Measurements from ENCODE around the gene CCT6A.
"Not testable (repeated sequence)": the region's sequence is repeated elsewhere in the genome, so short reads cannot be mapped to it uniquely, and the experiment has no call there.

The CCT6A gene

GRCh38 chr7:56051339-56052191 lies at the start of gene CCT6A, which contains the start of gene PSPH:
TSS of gene CCT6A (plus strand) at chr7:56051765. CDS start at chr7:56051849, 84 bp downstream.
TSS of gene PSPH (minus strand) at chr7:56051444. CDS start at chr7:56021212, 30,232 bp downstream.
- DNase-seq = peak; percentile 98

- no peak for DNase-seq
Measured at GRCh38 chr7:56003749-56004148, 47.8 kb upstream of the CCT6A start.

GRCh38 chr7:56007167-56007652 lies 44.4 kb upstream of the CCT6A start:
- DNase-seq = no peak

- no peak for DNase-seq
Measured at GRCh38 chr7:56007891-56008290, 43.7 kb upstream of the CCT6A start.

- DNase-seq = peak; percentile 13
Measured at GRCh38 chr7:56009695-56010094, 41.9 kb upstream of the CCT6A start.

GRCh38 chr7:56017015-56017414 lies 34.5 kb upstream of the CCT6A start:
- DNase-seq = not testable (repeated sequence)

- no peak for DNase-seq
Measured at GRCh38 chr7:56019501-56019900, 32.1 kb upstream of the CCT6A start.

- DNase-seq = no peak
Measured at GRCh38 chr7:56023500-56023899, 28.1 kb upstream of the CCT6A start.

- peak; percentile 49 for DNase-seq
Measured at GRCh38 chr7:56026538-56026937, 25.0 kb upstream of the CCT6A start.

- no peak for DNase-seq
Measured at GRCh38 chr7:56028942-56029630, 22.5 kb upstream of the CCT6A start.

GRCh38 chr7:56030340-56030739 lies 21.2 kb upstream of the CCT6A start:
- DNase-seq = no peak

- DNase-seq = not testable (repeated sequence)
Measured at GRCh38 chr7:56031556-56031955, 20.0 kb upstream of the CCT6A start.

- not testable (repeated sequence) for DNase-seq
Measured at GRCh38 chr7:56032578-56032977, 19.0 kb upstream of the CCT6A start.

GRCh38 chr7:56033671-56034432 lies 17.7 kb upstream of the CCT6A start:
- DNase-seq = peak; percentile 64

- no peak for DNase-seq
Measured at GRCh38 chr7:56040730-56041129, 10.8 kb upstream of the CCT6A start.

- not testable (repeated sequence) for DNase-seq
Measured at GRCh38 chr7:56045758-56046157, 5.8 kb upstream of the CCT6A start.

- DNase-seq = no peak
Measured at GRCh38 chr7:56046721-56047445, 4.7 kb upstream of the CCT6A start.

- not testable (repeated sequence) for DNase-seq
Measured at GRCh38 chr7:56047446-56048116, 4.0 kb upstream of the CCT6A start.

- DNase-seq = no peak
Measured at GRCh38 chr7:56048245-56048644, 3.3 kb upstream of the CCT6A start.

GRCh38 chr7:56048763-56049162 lies 2.8 kb upstream of the CCT6A start:
- DNase-seq = peak; percentile 28

GRCh38 chr7:56051053-56051338 lies 569 bp upstream of the CCT6A start:
- DNase-seq = no peak

GRCh38 chr7:56053379-56053778 lies 1.8 kb downstream of the CCT6A start:
- DNase-seq = no peak

Data from NCI-H2171 (cell line).